OCI-LY1 (cell line): ENCODE measurements around the gene MZT1.
A peak's percentile ranks its signal among the peaks of the same experiment; 100 is the strongest.

Experiments
- H2AFZ ChIP-seq: fragments of 200-600 bp; sonication (generic), shearing (Covaris generic); 2 replicates; pipeline ENCODE4 v1.6.0; 2014; ENCODE audit warnings: antibody characterized with exemption, mild to moderate bottlenecking, low read length
- H3F3A ChIP-seq: fragments of 200-600 bp; sonication (generic), shearing (Covaris generic); 2 replicates; pipeline ENCODE4 v1.6.0; 2014; ENCODE audit warnings: mild to moderate bottlenecking, antibody characterized with exemption, low read length, moderate library complexity; ENCODE audit not compliant: insufficient read depth
- H3K27ac ChIP-seq: fragments of 200-600 bp; sonication (generic); 2 replicates; pipeline ENCODE4 v1.5.1; 2014; ENCODE audit warnings: low read length, mixed run types, mild to moderate bottlenecking, low read depth; ENCODE audit not compliant: poor library complexity, severe bottlenecking
- H3K27me3 ChIP-seq: fragments of 200-600 bp; sonication (generic); 2 replicates; pipeline ENCODE4 v1.6.0; 2014; ENCODE audit warnings: antibody characterized with exemption, mild to moderate bottlenecking, low read length, moderate library complexity; ENCODE audit not compliant: insufficient read depth
- H3K36me3 ChIP-seq: fragments of 200-600 bp; sonication (generic); 2 replicates; pipeline ENCODE4 v1.6.1; 2014; ENCODE audit warnings: mild to moderate bottlenecking, antibody characterized with exemption, low read length, moderate library complexity, mixed read lengths; ENCODE audit not compliant: insufficient read depth
- H3K4me1 ChIP-seq: fragments of 200-600 bp; sonication (generic); 2 replicates; pipeline ENCODE4 v1.5.1; 2014; ENCODE audit warnings: mild to moderate bottlenecking, low read length, moderate library complexity; ENCODE audit not compliant: insufficient read depth, severe bottlenecking
- H3K4me2 ChIP-seq: fragments of 200-600 bp; sonication (generic), shearing (Covaris generic); 2 replicates; pipeline ENCODE4 v1.6.1; 2014; ENCODE audit warnings: low read length
- H3K4me3 ChIP-seq: fragments of 200-600 bp; sonication (generic); 2 replicates; pipeline ENCODE4 v1.5.1; 2014; ENCODE audit warnings: low read length, low read depth, mild to moderate bottlenecking, mixed read lengths; ENCODE audit not compliant: poor library complexity, severe bottlenecking
- H3K79me2 ChIP-seq: fragments of 200-600 bp; shearing (Covaris generic); 2 replicates; pipeline ENCODE4 v1.6.1; 2016; ENCODE audit warnings: mixed run types, low read length, mixed read lengths; ENCODE audit not compliant: insufficient read depth
- H3K9ac ChIP-seq: fragments of 200-600 bp; sonication (generic), shearing (Covaris generic); 2 replicates; pipeline ENCODE4 v1.6.1; 2014; ENCODE audit warnings: mild to moderate bottlenecking, low read length, mixed read lengths
- H3K9me2 ChIP-seq: fragments of 200-600 bp; sonication (generic), shearing (Covaris generic); 2 replicates; pipeline ENCODE4 v1.6.1; 2014; ENCODE audit warnings: low read depth, mild to moderate bottlenecking, low read length, mixed read lengths
- H3K9me3 ChIP-seq: fragments of 200-600 bp; shearing (Covaris generic); 2 replicates; pipeline ENCODE4 v1.6.1; 2014; ENCODE audit warnings: low read length, mixed read lengths
- H4K20me1 ChIP-seq: fragments of 200-600 bp; sonication (generic), shearing (Covaris generic); 2 replicates; pipeline ENCODE4 v1.6.0; 2016; ENCODE audit warnings: mild to moderate bottlenecking, low read length; ENCODE audit not compliant: insufficient read depth
- CTCF ChIP-seq: fragments of 200-600 bp; sonication (generic), shearing (Covaris generic); IDR thresholded peaks from 2 replicates; pipeline ENCODE4 v1.5.1; 2017; ENCODE audit warnings: mild to moderate bottlenecking, antibody characterized with exemption, low read length, moderate library complexity, mixed read lengths
- EZH2 ChIP-seq: fragments of 200-600 bp; sonication (generic), shearing (Covaris generic); IDR thresholded peaks from 2 replicates; pipeline ENCODE4 v1.8.0; 2017; ENCODE audit warnings: borderline replicate concordance, mixed run types, mild to moderate bottlenecking, antibody characterized with exemption, low read length, moderate library complexity, mixed read lengths

Gene MZT1, protein sequence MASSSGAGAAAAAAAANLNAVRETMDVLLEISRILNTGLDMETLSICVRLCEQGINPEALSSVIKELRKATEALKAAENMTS

GRCh38 chr13:72727417-72728289 is at the start of gene MZT1, which contains the start of gene BORA:
TSS of gene MZT1 (minus strand) at chr13:72727629. CDS start at chr13:72727602, 27 bp downstream.
TSS of gene BORA (plus strand) at chr13:72727923. CDS start at chr13:72728941, 1,018 bp downstream.
- 0 out of 2 replicates have a peak within 1 kb of the TSS, but pooled peaks have one; percentile 14 for H2AFZ ChIP-seq
- peaks cover 29% of the 10 kb centered on the region for H3K4me1 ChIP-seq
- H4K20me1 ChIP-seq = no peaks in the 10 kb centered on the region
- peak within 1 kb of the TSS; percentile 87 for H3K4me2 ChIP-seq
- H3F3A ChIP-seq = no peaks in the 10 kb centered on the region
- H3K79me2 ChIP-seq = peaks cover 76% of the 10 kb centered on the region
- H3K9ac ChIP-seq = peak within 1 kb of the TSS; percentile 98
- TF ChIP-seq EZH2 (no peak), CTCF (no peak)
- H3K36me3 ChIP-seq = peaks cover 66% of the 10 kb centered on the region
- peak within 1 kb of the TSS; percentile 95 for H3K4me3 ChIP-seq
- peaks cover 3% of the 10 kb centered on the region; the same call in 1 of the 2 replicates for H3K9me3 ChIP-seq
- no peaks in the 10 kb centered on the region for H3K9me2 ChIP-seq
- peak within 1 kb of the TSS; percentile 74 for H3K27ac ChIP-seq
- no peaks in the 10 kb centered on the region for H3K27me3 ChIP-seq

DNA sequence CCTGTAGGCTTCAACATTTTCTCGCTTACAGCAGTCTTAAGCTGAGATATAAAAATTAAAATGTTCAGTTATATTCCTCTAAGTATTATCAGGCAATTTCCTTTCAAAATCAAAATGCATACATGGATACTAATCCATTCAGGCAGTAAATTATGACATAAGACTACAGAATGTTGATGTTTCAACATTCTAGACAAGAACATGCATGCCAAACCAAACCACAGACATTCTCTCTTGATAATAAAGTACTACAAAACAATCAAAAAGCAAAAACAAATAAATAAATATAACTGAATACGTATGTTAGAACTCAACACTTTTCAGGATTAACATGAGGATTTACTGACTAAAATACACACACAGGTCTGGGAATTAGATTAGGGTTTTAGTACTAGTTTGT is 46.6 kb upstream of the MZT1 start:
- Histone ChIP-seq H3K4me2 (no peak overlapping the region), H3K9me3 (no peaks in the 10 kb centered on the region), H3K27ac (no peak overlapping the region), H2AFZ (no peak overlapping the region), H3F3A (no peaks in the 10 kb centered on the region), H3K4me1 (peaks cover under 1% of the 10 kb centered on the region), H3K79me2 (peaks cover 10% of the 10 kb centered on the region; the same call in 1 of the 2 replicates), H3K4me3 (no peak overlapping the region), H3K9ac (no peak overlapping the region), H3K27me3 (no peaks in the 10 kb centered on the region), H4K20me1 (no peaks in the 10 kb centered on the region), H3K9me2 (no peaks in the 10 kb centered on the region), H3K36me3 (peaks cover 97% of the 10 kb centered on the region)
- TF ChIP-seq CTCF (no peak), EZH2 (no peak)

GRCh38 chr13:72763411-72763810 is 36.0 kb upstream of the MZT1 start:
- Histone ChIP-seq H3K27me3 (no peaks in the 10 kb centered on the region), H3K79me2 (no peaks in the 10 kb centered on the region), H3K9ac (no peak overlapping the region), H3K4me3 (no peak overlapping the region), H3K27ac (no peak overlapping the region), H3K4me2 (no peak overlapping the region), H4K20me1 (no peaks in the 10 kb centered on the region), H3K9me2 (no peaks in the 10 kb centered on the region), H2AFZ (no peak overlapping the region), H3K4me1 (no peaks in the 10 kb centered on the region), H3K36me3 (peaks cover 99% of the 10 kb centered on the region), H3F3A (no peaks in the 10 kb centered on the region), H3K9me3 (no peaks in the 10 kb centered on the region)
- TF ChIP-seq EZH2 = no peak
- no peak for TF ChIP-seq CTCF
